ENCODE measurements around the gene LRRC8D. TPM values are rescaled to one million over a fixed set of nuclear protein-coding genes. Genes with fewer than 3 reads are reported as not detected.

The LRRC8D gene
- total RNA-seq, 3 donors from 2014 or later (not counting 1 experiment from before 2014, with no cell fraction given), result 16.2 to 26.2 (median 17.1) TPM

DNA sequence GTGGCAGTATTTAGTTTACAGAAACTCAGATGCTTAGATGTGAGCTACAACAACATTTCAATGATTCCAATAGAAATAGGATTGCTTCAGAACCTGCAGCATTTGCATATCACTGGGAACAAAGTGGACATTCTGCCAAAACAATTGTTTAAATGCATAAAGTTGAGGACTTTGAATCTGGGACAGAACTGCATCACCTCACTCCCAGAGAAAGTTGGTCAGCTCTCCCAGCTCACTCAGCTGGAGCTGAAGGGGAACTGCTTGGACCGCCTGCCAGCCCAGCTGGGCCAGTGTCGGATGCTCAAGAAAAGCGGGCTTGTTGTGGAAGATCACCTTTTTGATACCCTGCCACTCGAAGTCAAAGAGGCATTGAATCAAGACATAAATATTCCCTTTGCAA, 114.4 kb downstream of the LRRC8D start:
- H3K9me3 Mint-ChIP-seq, result no peaks in the 10 kb centered on the region

DNA sequence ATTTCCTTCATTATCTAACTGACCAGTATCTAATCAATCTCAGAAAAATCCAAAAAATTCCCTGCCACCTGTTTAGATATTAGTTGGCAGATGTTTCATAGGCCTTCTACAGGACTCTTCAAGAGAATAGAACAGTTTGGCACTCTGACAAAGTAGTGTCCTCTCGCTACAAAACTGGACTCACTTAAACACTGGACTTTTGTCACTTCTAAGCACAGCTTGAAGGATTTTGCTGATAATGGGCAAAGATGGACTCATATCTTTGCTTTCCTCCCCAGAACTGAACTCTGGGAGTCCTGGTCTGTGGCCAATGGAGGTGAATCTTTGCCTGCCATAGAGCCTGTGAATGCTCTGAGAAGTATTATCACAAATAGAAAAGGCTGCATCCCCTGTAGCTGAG, 115.9 kb downstream of the LRRC8D start:
- Mint-ChIP-seq H3K4me1 (peaks cover 0 to 7% of the 10 kb centered on the region in 2 donors), H3K27ac (no peak overlapping the region), H3K4me3 (no peak overlapping the region), H3K36me3 (peaks cover 27% of the 10 kb centered on the region), H3K9me3 (no peaks in the 10 kb centered on the region), H3K27me3 (ENCODE audit: low read depth in 2 of 2) (no peaks in the 10 kb centered on the region)
- Histone ChIP-seq H3K4me3 (ENCODE audit: low read length) (no peak overlapping the region), H3K36me3 (ENCODE audit: control insufficient read depth, insufficient read depth, low read length) (peaks cover 24% of the 10 kb centered on the region), H3K4me1 (ENCODE audit: control insufficient read depth, insufficient read depth, low read length) (no peaks in the 10 kb centered on the region), H3K9me3 (ENCODE audit: control insufficient read depth, insufficient read depth, low read length) (no peaks in the 10 kb centered on the region), H3K27me3 (ENCODE audit: control insufficient read depth, insufficient read depth, low read length) (no peaks in the 10 kb centered on the region), H3K27ac (ENCODE audit: low read length) (no peak overlapping the region)
- no peak for ATAC-seq
- intact Hi-C loops (cut with micrococcal nuclease), result no loop called here
- TF ChIP-seq, protein P1, sequence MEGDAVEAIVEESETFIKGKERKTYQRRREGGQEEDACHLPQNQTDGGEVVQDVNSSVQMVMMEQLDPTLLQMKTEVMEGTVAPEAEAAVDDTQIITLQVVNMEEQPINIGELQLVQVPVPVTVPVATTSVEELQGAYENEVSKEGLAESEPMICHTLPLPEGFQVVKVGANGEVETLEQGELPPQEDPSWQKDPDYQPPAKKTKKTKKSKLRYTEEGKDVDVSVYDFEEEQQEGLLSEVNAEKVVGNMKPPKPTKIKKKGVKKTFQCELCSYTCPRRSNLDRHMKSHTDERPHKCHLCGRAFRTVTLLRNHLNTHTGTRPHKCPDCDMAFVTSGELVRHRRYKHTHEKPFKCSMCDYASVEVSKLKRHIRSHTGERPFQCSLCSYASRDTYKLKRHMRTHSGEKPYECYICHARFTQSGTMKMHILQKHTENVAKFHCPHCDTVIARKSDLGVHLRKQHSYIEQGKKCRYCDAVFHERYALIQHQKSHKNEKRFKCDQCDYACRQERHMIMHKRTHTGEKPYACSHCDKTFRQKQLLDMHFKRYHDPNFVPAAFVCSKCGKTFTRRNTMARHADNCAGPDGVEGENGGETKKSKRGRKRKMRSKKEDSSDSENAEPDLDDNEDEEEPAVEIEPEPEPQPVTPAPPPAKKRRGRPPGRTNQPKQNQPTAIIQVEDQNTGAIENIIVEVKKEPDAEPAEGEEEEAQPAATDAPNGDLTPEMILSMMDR (IDR thresholded peaks at IDR 0.05), result no peak
- WGBS (ENCODE audit: insufficient coverage), result 100% methylated on average over 1 of the region's 1 CpG
- DNase-seq, result no peak

More for the DNA sequence above, 114.4 kb downstream of the LRRC8D start:
- ATAC-seq (no peak), DNase-seq (no peak)
- peaks cover 24% of the 10 kb centered on the region for H3K36me3 ChIP-seq (ENCODE audit: control insufficient read depth, insufficient read depth, low read length)
- no peaks in the 10 kb centered on the region for H3K27me3 ChIP-seq (ENCODE audit: control insufficient read depth, insufficient read depth, low read length)
- Mint-ChIP-seq H3K27ac (no peak overlapping the region), H3K4me3 (no peak overlapping the region), H3K36me3 (peaks cover 27% of the 10 kb centered on the region), H3K27me3 (ENCODE audit: low read depth in 2 of 2) (no peaks in the 10 kb centered on the region), H3K4me1 (no peaks in the 10 kb centered on the region)
- intact Hi-C loops (cut with micrococcal nuclease), result no loop called here
- TF ChIP-seq, protein P1 (IDR thresholded peaks at IDR 0.05), result no peak
- H3K27ac ChIP-seq (ENCODE audit: low read length), result no peak overlapping the region
- no peak overlapping the region for H3K4me3 ChIP-seq (ENCODE audit: low read length)
- H3K4me1 ChIP-seq (ENCODE audit: control insufficient read depth, insufficient read depth, low read length), result no peaks in the 10 kb centered on the region
- WGBS (ENCODE audit: insufficient coverage), result 90% methylated on average over 4 of the region's 4 CpGs
- no peaks in the 10 kb centered on the region for H3K9me3 ChIP-seq (ENCODE audit: control insufficient read depth, insufficient read depth, low read length)

DNA sequence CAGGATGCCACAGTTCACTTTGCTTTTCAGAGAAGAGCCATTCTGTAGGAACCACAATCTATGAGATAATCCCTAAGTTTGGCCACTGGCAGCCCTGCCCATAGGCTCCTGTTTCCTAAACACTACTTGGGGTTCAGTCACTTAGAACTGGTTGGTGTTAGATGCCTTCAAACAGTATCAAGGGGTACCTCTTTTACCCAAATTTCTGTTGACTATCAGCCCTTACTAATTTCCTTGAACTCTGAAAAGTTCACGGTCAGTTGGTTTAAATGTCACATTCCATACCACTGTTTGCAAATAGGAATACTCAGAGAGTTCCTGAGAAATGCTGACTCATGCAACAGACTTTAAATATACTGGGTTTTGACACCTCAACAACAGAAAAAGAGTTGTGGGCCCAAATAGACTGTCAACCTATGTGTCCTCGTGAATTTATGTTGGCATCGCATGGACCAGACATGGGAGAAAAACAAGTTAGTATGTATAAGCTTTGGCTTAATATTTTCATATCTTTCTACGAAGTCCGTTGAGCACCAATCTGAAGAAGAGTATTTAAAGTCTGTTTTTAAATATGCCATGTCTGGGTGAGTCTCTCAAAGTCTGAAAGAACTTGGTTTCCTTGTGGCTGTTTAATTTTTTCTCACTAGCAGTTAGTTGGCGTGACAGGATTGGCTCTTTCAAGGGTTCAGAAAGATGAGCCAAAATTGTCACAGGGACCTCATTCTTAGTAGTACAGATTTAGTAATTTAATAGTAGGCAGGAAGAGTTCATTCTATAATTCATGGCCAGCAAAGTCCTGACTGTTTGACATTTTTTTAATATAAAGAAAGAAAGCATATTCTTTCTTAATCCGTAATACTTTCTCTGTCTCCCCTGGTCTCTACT, 117.6 kb downstream of the LRRC8D start:
- Mint-ChIP-seq H3K4me3 (no peak overlapping the region), H3K27ac (no peak overlapping the region), H3K27me3 (ENCODE audit: low read depth in 2 of 2) (no peaks in the 10 kb centered on the region), H3K4me1 (peaks cover 0 to 7% of the 10 kb centered on the region in 2 donors), H3K9me3 (no peaks in the 10 kb centered on the region), H3K36me3 (peaks cover 20% of the 10 kb centered on the region)
- TF ChIP-seq, protein P1 (IDR thresholded peaks at IDR 0.05), result no peak
- ATAC-seq (no peak), DNase-seq (no peak)
- Histone ChIP-seq H3K9me3 (ENCODE audit: control insufficient read depth, insufficient read depth, low read length) (no peaks in the 10 kb centered on the region), H3K36me3 (ENCODE audit: control insufficient read depth, insufficient read depth, low read length) (peaks cover 18% of the 10 kb centered on the region), H3K4me1 (ENCODE audit: control insufficient read depth, insufficient read depth, low read length) (no peaks in the 10 kb centered on the region), H3K4me3 (ENCODE audit: low read length) (no peak overlapping the region), H3K27me3 (ENCODE audit: control insufficient read depth, insufficient read depth, low read length) (no peaks in the 10 kb centered on the region), H3K27ac (ENCODE audit: low read length) (no peak overlapping the region)
- 85% methylated on average over 7 of the region's 7 CpGs for WGBS (ENCODE audit: insufficient coverage)
- intact Hi-C loops (cut with micrococcal nuclease), result no loop called here

All from natural killer cell (primary cell).